Right lobe of liver (tissue), 4 donors: ENCODE results near the gene KRT80.
A peak's percentile ranks its signal among the peaks of the same experiment; 100 is the strongest.

Source experiments
- POLR2A ChIP-seq: fragments of 450-650 bp; IDR thresholded peaks from one replicate; pipeline ENCODE4 v1.6.1; 2017; ENCODE audit warnings: antibody characterized with exemption, mild to moderate bottlenecking
- TF ChIP-seq, protein P1 (sequence below), 4 donors: fragments of 200-600 bp in 3 of 4; fragments of 450-650 bp in 1 of 4; IDR thresholded peaks; one replicate each; pipeline versions ENCODE4 v1.5.1 to v1.8.0; 2016 to 2022; ENCODE audit warnings: antibody characterized with exemption in 4 of 4, mild to moderate bottlenecking in 2 of 4
- donor health status: DM: no; HTN: no; CAD: no.
- donor health status: DM: no; HTN: no; CAD: no.
- donor health status: DM: no; HTN: yes; CAD: no.

DNA sequence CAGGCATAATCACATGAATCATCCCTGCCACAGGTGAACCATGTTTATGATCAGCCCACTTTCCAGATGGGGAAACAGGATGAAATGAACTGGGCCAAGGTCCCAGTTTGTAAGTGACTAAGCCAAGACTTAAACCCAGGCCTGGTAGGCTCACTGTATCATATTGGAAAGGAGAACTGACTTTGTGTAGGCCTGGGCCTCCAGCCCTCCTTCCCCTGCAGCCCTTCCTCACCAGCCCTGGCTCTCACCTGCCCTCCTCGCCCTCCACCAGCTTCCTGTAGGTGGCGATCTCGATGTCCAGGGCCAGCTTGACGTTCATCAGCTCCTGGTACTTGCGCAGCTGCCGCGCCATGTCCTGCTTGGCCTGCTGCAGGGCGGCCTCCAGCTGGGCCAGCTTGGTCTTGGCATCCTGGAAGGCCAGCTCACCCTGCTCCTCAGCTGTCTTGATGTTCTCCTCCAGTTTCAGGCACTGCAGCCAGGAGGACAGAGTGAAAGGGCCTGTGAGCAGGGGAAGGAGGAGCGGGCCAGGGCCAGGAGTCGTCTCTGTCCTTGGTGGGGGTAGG is 19.8 kb downstream of the KRT80 start:
- TF ChIP-seq, protein P1, sequence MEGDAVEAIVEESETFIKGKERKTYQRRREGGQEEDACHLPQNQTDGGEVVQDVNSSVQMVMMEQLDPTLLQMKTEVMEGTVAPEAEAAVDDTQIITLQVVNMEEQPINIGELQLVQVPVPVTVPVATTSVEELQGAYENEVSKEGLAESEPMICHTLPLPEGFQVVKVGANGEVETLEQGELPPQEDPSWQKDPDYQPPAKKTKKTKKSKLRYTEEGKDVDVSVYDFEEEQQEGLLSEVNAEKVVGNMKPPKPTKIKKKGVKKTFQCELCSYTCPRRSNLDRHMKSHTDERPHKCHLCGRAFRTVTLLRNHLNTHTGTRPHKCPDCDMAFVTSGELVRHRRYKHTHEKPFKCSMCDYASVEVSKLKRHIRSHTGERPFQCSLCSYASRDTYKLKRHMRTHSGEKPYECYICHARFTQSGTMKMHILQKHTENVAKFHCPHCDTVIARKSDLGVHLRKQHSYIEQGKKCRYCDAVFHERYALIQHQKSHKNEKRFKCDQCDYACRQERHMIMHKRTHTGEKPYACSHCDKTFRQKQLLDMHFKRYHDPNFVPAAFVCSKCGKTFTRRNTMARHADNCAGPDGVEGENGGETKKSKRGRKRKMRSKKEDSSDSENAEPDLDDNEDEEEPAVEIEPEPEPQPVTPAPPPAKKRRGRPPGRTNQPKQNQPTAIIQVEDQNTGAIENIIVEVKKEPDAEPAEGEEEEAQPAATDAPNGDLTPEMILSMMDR (IDR thresholded peaks at IDR 0.05): peak; percentile 10 to 23 (median 18)
- TF ChIP-seq POLR2A: no peak
